ENCODE data around the gene BORCS5.

DNA sequence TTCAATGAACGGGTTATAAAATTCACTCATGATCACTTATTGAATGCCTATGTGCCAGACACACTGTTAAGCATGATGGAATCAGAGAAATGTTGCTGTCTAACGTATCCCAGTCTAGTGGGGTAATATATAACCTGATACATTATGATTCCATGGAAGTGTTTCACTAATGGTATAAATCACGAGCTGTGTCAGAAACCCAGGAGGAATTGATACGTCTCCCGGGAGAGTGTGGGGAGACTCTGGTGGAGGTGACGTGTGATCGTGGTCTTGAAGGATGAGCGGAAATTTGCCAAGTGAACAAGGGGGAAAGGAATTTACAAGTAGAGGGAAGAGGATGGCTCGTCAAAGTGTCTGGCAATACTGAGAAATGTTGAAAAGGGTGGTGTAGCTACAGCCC is 33.3 kb upstream of the BORCS5 start:
- TF ChIP-seq ZNF274 (IDR thresholded peaks at IDR 0.05; ENCODE audit: low read depth, low read length) (no peak), YY1 (IDR thresholded peaks at IDR 0.05; ENCODE audit: insufficient read depth, insufficient read length) (no peak), SUZ12 (IDR thresholded peaks at IDR 0.05; ENCODE audit: extremely low read depth, insufficient read depth, insufficient read length) (no peak)

Data from NT2/D1 (cell line).